ENCODE results near the gene EFCAB6. TPM values are rescaled to one million over a fixed set of nuclear protein-coding genes. Genes with fewer than 3 reads are reported as not detected.

Gene EFCAB6
- 1 to 10 TPM; 2.0 to 8.4 (median 5.7) TPM for total RNA-seq

GRCh38 chr22:43812149-43812842 lies at the start of gene EFCAB6:
Gene EFCAB6, minus strand, starts transcription at chr22:43812305. Its CDS starts 29,987 bp downstream, at chr22:43782318.
- H3K36me3 ChIP-seq: no peaks in the 10 kb centered on the region
- peak; percentile 93 to 94 for DNase-seq
- H3K27me3 ChIP-seq: no peaks in the 10 kb centered on the region
- peaks cover 0 to 4% of the 10 kb centered on the region in 2 donors for H3K4me1 ChIP-seq
- H3K4me3 ChIP-seq: peak within 1 kb of the TSS; percentile 77 to 81
- no peaks in the 10 kb centered on the region for H3K9me3 ChIP-seq
- intact Hi-C loops (cut with DNase I; ENCODE audit: low total_unique reads): no loop called here
- peak within 1 kb of the TSS; percentile 68 to 84 for H3K27ac ChIP-seq
- TF ChIP-seq POLR2A (IDR thresholded peaks at IDR 0.05) (peak in 1 of 2 donors; percentile 52), CTCF (IDR thresholded peaks at IDR 0.05) (peak in 1 of 4 experiments; percentile 16)

DNA sequence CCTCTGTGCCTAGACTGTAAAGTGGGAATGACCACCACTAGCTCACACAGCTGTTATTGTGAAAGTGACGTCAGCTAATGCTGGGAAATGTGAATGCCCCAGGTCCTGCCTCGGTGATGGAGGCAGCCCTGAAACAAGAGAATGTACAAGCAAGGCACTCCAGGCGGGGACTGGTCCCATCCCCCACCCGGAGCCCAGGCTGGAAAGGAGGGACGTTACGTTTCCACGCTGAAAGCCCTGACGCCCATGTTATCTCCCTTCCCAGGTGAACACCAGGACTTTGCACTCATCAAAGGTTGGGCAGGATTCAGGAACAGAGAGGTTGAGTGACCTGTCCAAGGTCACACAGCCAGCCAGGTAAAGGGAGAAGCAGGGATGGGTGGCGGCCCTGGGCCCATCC lies 49.4 kb upstream of the EFCAB6 start:
- Histone ChIP-seq H3K27me3 (peaks cover 0 to 4% of the 10 kb centered on the region in 2 donors), H3K4me3 (no peak overlapping the region)
- no peak for DNase-seq

DNA sequence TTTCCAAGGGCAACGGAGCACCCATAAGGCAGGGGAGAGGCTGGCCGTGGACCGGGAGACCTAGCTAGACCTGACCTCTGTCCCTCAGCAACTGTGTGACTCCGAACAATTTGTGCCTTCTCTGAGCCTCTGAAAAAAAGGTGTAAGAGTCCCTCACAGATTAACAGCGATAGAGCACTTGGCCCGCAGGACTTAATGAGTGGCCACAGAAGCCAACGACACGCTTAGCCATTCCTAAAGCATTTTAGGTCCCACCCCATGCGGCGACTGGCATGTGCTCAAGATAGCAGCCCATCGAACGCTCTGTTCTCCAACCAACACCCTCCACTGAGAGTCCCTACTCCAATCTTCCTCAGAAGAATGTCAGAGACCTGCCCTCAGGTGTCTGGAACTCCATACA lies 48.7 kb upstream of the EFCAB6 start:
- DNase-seq: no peak
- no peak overlapping the region for H3K27ac ChIP-seq
- peaks cover 0 to 4% of the 10 kb centered on the region in 2 donors for H3K27me3 ChIP-seq
- intact Hi-C loops (cut with DNase I; ENCODE audit: low total_unique reads): no loop called here
- H3K4me3 ChIP-seq: no peak overlapping the region
- H3K4me1 ChIP-seq: no peaks in the 10 kb centered on the region
- H3K9me3 ChIP-seq: no peaks in the 10 kb centered on the region
- TF ChIP-seq CTCF (IDR thresholded peaks at IDR 0.05): no peak
- no peaks in the 10 kb centered on the region for H3K36me3 ChIP-seq

More for the DNA sequence above, 49.4 kb upstream of the EFCAB6 start:
- H3K4me1 ChIP-seq: no peaks in the 10 kb centered on the region
- no peaks in the 10 kb centered on the region for H3K9me3 ChIP-seq
- intact Hi-C loops (cut with DNase I; ENCODE audit: low total_unique reads): no loop called here
- no peaks in the 10 kb centered on the region for H3K36me3 ChIP-seq
- TF ChIP-seq CTCF (IDR thresholded peaks at IDR 0.05): no peak
- no peak for TF ChIP-seq POLR2A (IDR thresholded peaks at IDR 0.05)
- H3K27ac ChIP-seq: no peak overlapping the region

DNA sequence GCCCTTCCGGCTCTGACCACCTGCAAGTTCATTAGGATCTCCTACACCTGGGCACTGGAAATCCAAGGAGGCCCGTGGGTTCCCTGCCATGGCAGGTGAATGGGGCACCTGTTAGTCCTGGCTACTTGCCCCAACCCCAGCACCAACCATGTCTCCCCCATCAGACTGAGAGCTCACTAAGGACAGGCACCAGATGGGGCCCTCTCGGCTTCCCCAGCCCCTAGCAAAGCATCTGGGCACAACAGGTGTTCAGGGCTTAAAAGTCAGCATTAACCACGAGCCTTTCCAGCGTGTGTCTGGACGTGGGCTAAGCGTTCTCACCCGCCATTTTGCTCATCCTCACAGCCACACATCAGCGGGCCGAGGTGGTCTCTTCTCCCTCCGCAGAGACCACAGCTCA lies 48.0 kb upstream of the EFCAB6 start:
- DNase-seq: no peak
- peaks cover 0 to 4% of the 10 kb centered on the region in 2 donors for H3K27me3 ChIP-seq

More for the DNA sequence above, 48.0 kb upstream of the EFCAB6 start:
- Histone ChIP-seq H3K36me3 (no peaks in the 10 kb centered on the region), H3K4me3 (no peak overlapping the region), H3K4me1 (no peaks in the 10 kb centered on the region), H3K9me3 (no peaks in the 10 kb centered on the region), H3K27ac (no peak overlapping the region)
- intact Hi-C loops (cut with DNase I; ENCODE audit: low total_unique reads): no loop called here
- TF ChIP-seq CTCF (IDR thresholded peaks at IDR 0.05): no peak
